ENCODE data around the gene RPS6KA1.
"Not testable (repeated sequence)": the region's sequence is repeated elsewhere in the genome, so short reads cannot be mapped to it uniquely, and the experiment has no call there.

Gene RPS6KA1

DNA sequence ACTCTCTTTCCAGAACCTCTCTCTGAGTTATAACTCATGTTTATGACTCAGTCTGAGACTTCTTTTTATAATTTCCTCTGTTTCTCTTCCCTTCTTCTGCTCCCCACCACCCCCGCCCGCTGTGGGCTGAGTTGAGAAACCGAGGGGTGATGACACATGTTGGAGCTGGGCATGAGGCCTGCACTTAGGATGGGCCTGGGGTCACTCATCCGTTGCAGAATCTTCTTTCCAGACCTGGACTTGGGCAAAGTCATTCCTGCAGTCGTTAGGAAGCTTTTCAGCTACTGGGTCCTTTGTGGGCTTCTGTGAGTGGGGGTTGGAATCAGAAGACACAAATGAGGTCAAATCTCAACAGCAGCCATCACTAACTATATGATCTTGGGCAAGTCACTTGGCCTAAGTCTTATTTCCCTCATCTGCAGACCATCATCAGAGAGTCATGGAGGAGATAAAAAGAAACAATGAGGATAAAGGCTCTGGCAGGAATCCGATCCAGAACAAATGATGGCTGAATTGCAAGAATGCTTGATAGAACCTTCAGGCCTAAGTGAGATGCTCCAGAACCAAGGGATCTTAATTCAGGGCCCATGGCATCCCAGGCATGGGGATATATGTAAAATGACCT, 53.4 kb downstream of the RPS6KA1 start:
- Mint-ChIP-seq H3K27ac (peak overlapping the region; percentile 91), H3K36me3 (ENCODE audit: low read depth) (peaks cover 3% of the 10 kb centered on the region), H3K4me1 (ENCODE audit: low read depth) (peaks cover 64% of the 10 kb centered on the region), H3K4me3 (peak overlapping the region; percentile 13), H3K9me3 (peaks cover 2% of the 10 kb centered on the region), H3K27me3 (no peaks in the 10 kb centered on the region)
- peak; percentile 84 for DNase-seq

DNA sequence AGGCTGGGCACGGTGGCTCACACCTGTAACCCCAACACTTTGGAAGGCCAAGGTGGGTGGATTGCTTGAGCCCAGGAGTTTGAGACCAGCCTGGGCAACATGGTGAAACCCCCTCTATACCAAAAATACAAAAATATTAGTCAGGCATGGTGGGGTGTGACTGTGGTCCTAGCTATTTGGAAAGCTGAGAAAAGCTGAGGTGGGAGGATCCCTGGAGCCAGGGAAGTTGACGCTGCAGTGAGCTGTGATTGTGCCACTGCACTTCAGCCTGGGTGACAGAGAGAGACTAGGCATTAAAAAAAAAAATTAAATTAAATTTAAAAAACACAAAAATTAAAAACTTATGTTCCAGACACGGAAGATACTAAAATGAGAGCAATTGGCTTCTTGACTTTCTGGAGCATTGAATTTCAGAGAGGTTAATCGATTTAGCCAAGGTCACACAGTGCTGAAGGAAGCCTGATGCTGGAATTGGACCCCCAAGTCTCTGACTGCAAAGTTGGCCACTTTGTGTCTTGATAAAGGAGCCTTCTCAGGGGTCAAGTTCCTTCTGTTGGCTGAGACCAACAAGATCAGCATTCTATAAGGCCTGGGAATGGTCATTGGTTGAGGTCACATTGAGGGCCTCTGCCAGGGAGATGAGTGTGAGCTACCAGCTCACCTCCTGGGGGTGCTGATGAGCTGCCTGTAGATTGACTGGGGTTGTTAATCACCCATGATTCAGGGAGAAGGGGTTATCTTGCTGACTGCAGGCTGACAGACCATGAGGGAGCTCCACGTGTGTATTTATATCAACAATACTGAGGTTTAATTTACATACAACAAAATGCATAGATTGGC, 54.3 kb downstream of the RPS6KA1 start:
- H3K36me3 Mint-ChIP-seq (ENCODE audit: low read depth) = peaks cover 3% of the 10 kb centered on the region
- H3K27me3 Mint-ChIP-seq = no peaks in the 10 kb centered on the region
- peak; percentile 53 for DNase-seq
- peaks cover 56% of the 10 kb centered on the region for H3K4me1 Mint-ChIP-seq (ENCODE audit: low read depth)
- H3K9me3 Mint-ChIP-seq = peaks cover 4% of the 10 kb centered on the region
- no peak overlapping the region for H3K4me3 Mint-ChIP-seq
- H3K27ac Mint-ChIP-seq = peak overlapping the region; percentile 91

DNA sequence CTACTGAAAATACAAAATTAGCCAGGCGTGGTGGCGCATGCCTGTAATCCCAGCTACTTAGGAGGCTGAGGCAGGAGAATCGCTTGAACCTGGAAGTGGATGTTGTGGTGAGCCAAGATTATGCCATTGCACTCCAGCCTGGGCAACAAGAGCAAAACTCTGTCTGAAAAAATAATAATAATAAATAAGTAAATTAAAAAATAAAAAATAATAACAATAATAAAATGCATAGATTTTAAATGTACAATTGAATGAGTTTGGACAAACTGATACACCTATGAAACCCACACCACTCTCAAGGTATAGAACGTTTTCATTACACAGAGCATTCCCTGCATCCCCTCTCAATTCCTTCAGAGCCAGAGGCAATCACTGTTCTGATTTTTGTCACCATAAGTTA, 55.0 kb downstream of the RPS6KA1 start:
- H3K36me3 Mint-ChIP-seq (ENCODE audit: low read depth); DNase-seq; H3K27ac Mint-ChIP-seq; H3K9me3 Mint-ChIP-seq; H3K27me3 Mint-ChIP-seq; H3K4me3 Mint-ChIP-seq: not testable (repeated sequence)
- H3K4me1 Mint-ChIP-seq (ENCODE audit: low read depth) = peaks cover 50% of the 10 kb centered on the region

DNA sequence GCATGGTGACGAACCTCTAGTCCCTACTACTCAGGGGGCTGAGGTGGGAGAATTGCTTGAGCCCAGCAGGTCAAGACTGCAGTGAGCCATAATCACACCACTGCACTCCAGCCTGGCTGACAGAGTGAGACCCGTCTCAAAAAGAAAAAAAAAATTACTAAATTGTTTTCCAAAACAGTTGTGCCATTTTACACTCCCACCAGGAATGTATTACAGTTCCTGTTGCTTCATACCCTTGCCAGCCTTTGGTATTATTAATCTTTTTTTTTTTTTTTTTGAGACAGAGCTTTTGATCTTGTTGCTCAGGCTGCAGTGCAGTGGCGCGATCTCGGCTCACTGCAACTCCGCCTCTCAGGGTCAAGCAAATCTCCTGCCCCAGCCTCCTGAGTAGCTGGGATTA, 55.9 kb downstream of the RPS6KA1 start:
- Mint-ChIP-seq H3K36me3 (ENCODE audit: low read depth) (peaks cover 3% of the 10 kb centered on the region), H3K4me1 (ENCODE audit: low read depth) (peaks cover 43% of the 10 kb centered on the region), H3K9me3 (peaks cover 8% of the 10 kb centered on the region), H3K4me3 (no peak overlapping the region), H3K27me3 (no peaks in the 10 kb centered on the region), H3K27ac (no peak overlapping the region)
- DNase-seq = no peak

DNA sequence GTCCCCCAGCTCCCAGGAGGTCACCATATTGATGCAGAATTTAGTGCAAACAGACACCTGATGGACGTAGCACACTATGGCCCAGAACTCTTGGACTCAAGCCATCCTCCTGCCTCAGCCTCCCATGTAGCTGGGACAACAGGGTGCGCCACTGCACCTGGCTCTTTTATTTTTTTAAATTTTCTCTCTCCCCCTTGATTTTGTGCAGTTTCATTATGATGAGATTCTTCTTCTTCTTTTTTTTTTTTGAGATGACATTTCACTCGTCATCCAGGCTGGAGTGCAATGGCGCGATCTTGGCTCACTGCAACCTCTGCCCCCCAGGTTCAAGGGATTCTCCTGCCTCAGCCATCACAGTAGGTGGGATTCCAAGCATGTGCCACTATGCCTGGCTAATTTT, 63.8 kb downstream of the RPS6KA1 start:
- Mint-ChIP-seq H3K9me3 (peaks cover 5% of the 10 kb centered on the region), H3K27ac (no peak overlapping the region), H3K4me3 (no peak overlapping the region), H3K27me3 (no peaks in the 10 kb centered on the region), H3K4me1 (ENCODE audit: low read depth) (peaks cover 7% of the 10 kb centered on the region), H3K36me3 (ENCODE audit: low read depth) (no peaks in the 10 kb centered on the region)
- DNase-seq = no peak

DNA sequence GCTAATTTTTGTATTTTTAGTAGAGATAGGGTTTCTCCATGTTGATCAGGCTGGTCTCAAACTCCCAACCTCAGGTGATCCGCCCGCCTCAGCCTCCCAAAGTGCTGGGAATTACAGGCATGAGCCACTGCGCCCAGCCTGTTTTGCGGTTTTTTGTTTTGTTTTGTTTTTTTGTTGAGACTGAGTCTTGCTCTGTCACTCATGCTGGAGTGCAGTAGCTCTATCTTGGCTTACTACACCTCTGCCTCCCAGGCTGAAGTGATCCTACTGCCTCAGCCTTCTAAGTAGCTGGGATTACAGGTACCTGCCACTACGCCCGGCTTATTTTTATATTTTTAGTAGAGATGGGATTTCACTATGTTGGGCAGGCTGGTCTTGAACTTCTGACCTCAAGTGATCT, 65.0 kb downstream of the RPS6KA1 start:
- not testable (repeated sequence) for H3K27ac Mint-ChIP-seq; H3K36me3 Mint-ChIP-seq (ENCODE audit: low read depth); H3K27me3 Mint-ChIP-seq; H3K4me3 Mint-ChIP-seq; H3K9me3 Mint-ChIP-seq; DNase-seq
- peaks cover 10% of the 10 kb centered on the region for H3K4me1 Mint-ChIP-seq (ENCODE audit: low read depth)

DNA sequence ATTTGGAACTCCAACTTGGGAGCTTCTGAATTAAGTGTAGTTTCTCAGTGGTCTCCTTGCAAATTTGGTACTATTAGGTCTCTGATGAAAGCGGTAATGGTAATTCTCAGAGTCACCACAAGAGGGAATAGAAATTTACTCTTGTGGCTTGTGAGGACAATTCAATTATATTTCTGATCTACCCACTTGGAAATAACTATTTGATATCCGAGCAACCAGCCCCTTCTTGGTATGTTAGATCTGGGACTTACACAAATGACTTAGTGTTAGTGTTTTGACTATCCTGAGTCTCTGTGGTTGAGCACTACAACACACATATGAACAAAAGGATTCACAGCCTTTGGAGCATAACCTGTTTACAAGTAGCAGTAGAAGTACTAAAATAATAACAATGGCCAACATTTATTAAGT, 68.1 kb downstream of the RPS6KA1 start:
- Mint-ChIP-seq H3K27ac (no peak overlapping the region), H3K9me3 (no peaks in the 10 kb centered on the region), H3K36me3 (ENCODE audit: low read depth) (no peaks in the 10 kb centered on the region), H3K27me3 (no peaks in the 10 kb centered on the region), H3K4me1 (ENCODE audit: low read depth) (peaks cover 16% of the 10 kb centered on the region), H3K4me3 (no peak overlapping the region)
- no peak for DNase-seq

DNA sequence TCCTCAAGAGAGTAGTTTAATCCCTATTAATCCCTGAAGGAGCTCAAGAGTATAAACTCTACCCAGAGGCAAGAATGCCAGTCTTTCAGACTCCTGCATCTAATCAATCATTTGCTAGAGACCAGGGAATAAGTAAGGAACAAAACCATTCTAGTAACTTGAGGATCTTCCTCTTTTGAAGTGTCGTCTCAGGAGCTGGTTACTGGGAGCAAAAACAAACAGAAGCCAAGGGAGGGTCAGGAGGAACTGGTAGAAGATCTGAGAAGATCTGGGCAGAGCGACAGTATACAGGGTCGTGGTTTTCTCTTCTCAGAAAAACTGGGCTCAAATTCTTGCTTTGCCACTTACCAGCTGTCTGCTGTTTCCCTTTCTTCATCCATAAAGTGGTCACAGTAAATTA, 69.3 kb downstream of the RPS6KA1 start:
- Mint-ChIP-seq H3K27ac (no peak overlapping the region), H3K9me3 (no peaks in the 10 kb centered on the region), H3K27me3 (no peaks in the 10 kb centered on the region), H3K4me3 (no peak overlapping the region), H3K36me3 (ENCODE audit: low read depth) (no peaks in the 10 kb centered on the region), H3K4me1 (ENCODE audit: low read depth) (peaks cover 14% of the 10 kb centered on the region)
- DNase-seq = no peak

DNA sequence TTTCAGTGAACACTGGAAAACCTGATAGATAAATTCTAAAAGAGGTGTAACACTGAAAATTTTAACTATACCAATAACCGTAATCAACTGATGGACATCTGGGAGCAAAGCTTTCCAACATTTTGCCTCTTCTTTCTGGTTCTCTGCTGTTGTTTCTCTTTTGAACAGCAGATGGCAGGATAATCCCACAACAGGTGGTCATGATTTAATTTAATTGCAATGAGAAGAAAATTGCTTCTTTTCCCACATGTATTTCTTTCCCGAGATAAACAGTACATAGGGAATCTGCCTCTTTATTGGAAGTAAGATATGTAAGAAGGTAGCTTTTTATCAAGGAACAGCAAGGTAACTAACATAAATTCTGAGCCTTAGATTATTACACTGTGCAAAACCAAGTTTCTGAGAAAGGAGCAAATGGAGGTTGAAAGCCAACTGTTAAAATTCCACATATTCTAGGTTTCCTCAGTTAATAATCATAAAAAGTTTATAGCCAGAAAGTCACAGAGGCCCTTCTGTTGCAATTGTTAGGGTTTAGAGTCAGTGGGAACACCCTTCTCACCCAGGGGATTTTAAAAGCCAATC, 72.9 kb downstream of the RPS6KA1 start:
- Mint-ChIP-seq H3K4me3 (no peak overlapping the region), H3K27me3 (no peaks in the 10 kb centered on the region), H3K4me1 (ENCODE audit: low read depth) (peaks cover 14% of the 10 kb centered on the region), H3K27ac (no peak overlapping the region), H3K36me3 (ENCODE audit: low read depth) (no peaks in the 10 kb centered on the region), H3K9me3 (no peaks in the 10 kb centered on the region)
- no peak for DNase-seq

DNA sequence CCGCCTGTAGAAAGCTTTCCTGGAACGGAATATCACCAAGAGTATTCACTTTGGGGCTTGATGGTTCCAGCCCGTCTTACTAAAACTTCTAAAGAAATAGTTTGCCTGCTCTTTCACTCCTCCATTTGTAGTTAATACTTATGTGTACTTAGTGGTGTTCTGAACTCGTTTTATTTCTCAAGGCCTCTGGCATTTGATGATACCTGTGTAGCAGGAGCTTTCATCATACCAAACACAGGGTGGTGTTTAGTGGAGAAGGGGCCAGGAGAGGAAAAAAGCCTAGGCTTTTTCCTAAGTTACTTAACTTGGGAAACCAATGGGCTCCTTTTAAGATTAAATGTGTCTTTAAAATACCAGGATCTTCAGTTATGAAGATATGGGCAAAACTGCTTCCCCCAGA, 74.3 kb downstream of the RPS6KA1 start:
- Mint-ChIP-seq H3K4me3 (no peak overlapping the region), H3K27me3 (no peaks in the 10 kb centered on the region), H3K9me3 (no peaks in the 10 kb centered on the region), H3K36me3 (ENCODE audit: low read depth) (no peaks in the 10 kb centered on the region), H3K4me1 (ENCODE audit: low read depth) (peaks cover 7% of the 10 kb centered on the region), H3K27ac (no peak overlapping the region)
- no peak for DNase-seq

DNA sequence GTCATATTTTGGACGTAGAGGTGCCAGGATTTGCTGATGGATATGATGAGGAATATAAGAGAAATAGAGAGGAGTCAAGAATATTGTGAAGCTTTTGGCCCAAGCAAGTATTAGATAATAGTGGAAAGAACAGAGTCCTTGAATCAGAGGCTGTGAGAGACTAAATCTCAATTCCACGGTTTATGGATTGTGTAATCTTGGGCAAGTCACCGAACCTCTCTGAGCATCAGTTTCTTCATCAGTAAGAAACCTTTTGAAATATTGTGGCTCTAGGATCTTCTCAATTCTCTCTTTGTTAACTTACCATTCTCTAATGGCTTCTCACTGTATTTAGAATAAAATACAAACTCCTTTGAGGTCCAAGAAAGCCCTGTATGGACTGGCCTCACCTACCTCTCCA, 77.6 kb downstream of the RPS6KA1 start:
- no peak overlapping the region for H3K27ac Mint-ChIP-seq
- H3K4me3 Mint-ChIP-seq = no peak overlapping the region
- no peaks in the 10 kb centered on the region for H3K27me3 Mint-ChIP-seq
- peaks cover 5% of the 10 kb centered on the region for H3K4me1 Mint-ChIP-seq (ENCODE audit: low read depth)
- DNase-seq = no peak
- H3K9me3 Mint-ChIP-seq = no peaks in the 10 kb centered on the region
- no peaks in the 10 kb centered on the region for H3K36me3 Mint-ChIP-seq (ENCODE audit: low read depth)

DNA sequence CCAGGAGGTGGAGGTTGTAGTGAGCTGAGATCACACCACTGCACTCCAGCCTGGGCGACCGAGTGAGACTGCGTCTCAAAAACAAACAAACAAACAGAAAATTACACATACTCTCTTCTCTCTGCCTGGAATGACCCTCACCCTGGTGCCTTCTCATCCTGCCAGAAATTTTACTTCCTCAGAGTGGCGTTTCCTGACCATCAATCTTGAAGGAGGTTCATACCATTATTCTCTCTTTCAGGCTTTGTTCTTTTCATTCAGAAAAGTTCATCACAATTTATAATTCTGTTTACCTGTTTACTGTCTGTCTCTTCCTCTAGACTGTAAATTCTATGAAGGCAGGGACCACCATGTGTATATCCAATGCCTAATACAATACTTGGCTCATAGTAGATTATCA, 79.3 kb downstream of the RPS6KA1 start:
- Mint-ChIP-seq H3K4me3 (no peak overlapping the region), H3K27ac (no peak overlapping the region), H3K9me3 (no peaks in the 10 kb centered on the region), H3K36me3 (ENCODE audit: low read depth) (no peaks in the 10 kb centered on the region), H3K27me3 (no peaks in the 10 kb centered on the region), H3K4me1 (ENCODE audit: low read depth) (no peaks in the 10 kb centered on the region)
- DNase-seq = no peak

DNA sequence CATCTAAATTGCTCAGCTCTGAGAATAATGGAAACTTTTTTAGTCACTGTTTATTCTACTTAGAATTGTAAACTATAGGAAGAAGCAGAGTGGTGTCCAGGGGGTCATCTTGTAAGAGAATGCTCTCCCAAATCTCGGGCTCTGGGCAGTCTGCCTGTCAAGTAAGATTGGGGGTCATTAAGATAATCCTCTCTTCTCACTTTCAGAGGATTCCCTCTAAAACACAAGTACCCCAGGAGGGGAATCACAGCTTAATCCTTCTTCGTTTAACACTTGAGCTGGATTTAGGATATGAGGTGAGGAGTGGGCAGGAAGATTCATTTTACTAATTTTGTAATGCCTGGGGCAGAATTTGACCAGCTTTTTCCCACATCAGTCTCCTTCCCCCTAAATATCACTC, 81.2 kb downstream of the RPS6KA1 start:
- Mint-ChIP-seq H3K27ac (no peak overlapping the region), H3K27me3 (no peaks in the 10 kb centered on the region), H3K9me3 (no peaks in the 10 kb centered on the region), H3K36me3 (ENCODE audit: low read depth) (no peaks in the 10 kb centered on the region), H3K4me1 (ENCODE audit: low read depth) (peaks cover 4% of the 10 kb centered on the region), H3K4me3 (no peak overlapping the region)
- no peak for DNase-seq

DNA sequence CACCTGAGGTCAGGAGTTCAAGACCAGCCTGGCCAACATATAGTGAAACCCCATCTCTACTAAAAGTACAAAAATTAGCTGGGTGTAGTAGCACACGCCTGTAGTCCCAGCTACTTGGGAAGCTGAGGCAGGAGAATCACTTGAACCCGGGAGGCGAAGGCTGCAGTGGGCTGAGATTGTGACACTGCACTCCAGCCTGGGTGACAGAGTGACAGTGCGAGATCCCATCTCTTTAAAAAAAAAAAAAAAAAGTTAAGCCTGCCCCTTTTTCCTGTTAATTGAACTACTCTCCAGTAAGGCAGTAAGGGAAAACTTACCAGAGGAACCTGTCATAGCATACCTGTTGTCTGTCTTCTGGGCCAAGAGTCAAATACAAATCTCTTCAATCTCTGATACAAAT, 83.1 kb downstream of the RPS6KA1 start:
- not testable (repeated sequence) for H3K36me3 Mint-ChIP-seq (ENCODE audit: low read depth); DNase-seq; H3K4me3 Mint-ChIP-seq; H3K27ac Mint-ChIP-seq; H3K9me3 Mint-ChIP-seq; H3K27me3 Mint-ChIP-seq; H3K4me1 Mint-ChIP-seq (ENCODE audit: low read depth)
